ENCODE measurements around the gene KIAA1958. TPM values are rescaled to one million over a fixed set of nuclear protein-coding genes. Genes with fewer than 3 reads are reported as not detected.
"Not testable (repeated sequence)": the region's sequence is repeated elsewhere in the genome, so short reads cannot be mapped to it uniquely, and the experiment has no call there.

KIAA1958 gene
- total RNA-seq, 1 experiment from 2014 or later: 2.0 TPM

GRCh38 chr9:112508377-112508776, 21.8 kb downstream of the KIAA1958 start:
- in situ Hi-C loops (cut with HindIII; ENCODE audit: low pct_unique_long_range_greater_than_20kb, low sequenced_read_pairs): no loop called here
- no peak for DNase-seq (ENCODE audit: low read depth, low spot score)

DNA sequence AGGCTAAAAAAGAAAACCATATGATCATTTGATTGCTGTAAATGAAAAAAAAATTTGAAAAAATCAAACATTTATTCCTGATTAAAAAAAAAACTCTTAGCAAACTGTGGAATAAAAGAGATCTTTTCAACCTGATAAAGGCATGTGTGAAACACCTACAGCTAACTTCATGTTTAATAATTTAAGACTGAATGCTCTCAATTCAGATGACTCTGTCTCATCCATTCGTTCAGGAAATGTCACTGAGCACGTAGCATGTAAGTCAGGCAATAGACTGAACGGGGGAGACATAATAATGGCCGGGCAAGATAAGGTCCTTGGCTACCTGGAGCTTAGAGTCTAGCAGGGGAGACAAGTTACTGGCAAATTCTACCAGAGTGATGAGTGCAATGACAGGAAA, 25.8 kb downstream of the KIAA1958 start:
- not testable (repeated sequence) for DNase-seq (ENCODE audit: low read depth, low spot score)

DNA sequence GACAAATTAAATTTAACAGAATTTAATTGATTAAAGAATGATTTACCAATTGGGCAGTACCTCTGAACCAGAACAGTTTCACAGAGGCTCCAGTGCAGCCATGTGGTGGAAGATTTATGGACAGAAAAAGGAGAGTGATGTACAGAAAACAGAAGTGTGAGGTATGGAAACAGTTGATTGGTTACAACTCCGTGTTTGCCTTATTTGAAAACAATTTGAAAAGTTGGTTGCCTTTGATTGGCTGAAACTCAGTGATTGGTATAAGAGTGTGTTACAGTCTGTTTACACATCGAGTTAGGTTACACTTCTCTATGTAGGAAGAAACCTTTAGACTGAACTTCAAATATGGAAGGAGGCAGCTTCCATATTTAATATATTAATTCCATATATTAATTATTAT, 30.1 kb downstream of the KIAA1958 start:
- in situ Hi-C loops (cut with HindIII; ENCODE audit: low pct_unique_long_range_greater_than_20kb, low sequenced_read_pairs): no loop called here

More for the DNA sequence above, 25.8 kb downstream of the KIAA1958 start:
- in situ Hi-C loops (cut with HindIII; ENCODE audit: low pct_unique_long_range_greater_than_20kb, low sequenced_read_pairs): not testable (repeated sequence)

DNA sequence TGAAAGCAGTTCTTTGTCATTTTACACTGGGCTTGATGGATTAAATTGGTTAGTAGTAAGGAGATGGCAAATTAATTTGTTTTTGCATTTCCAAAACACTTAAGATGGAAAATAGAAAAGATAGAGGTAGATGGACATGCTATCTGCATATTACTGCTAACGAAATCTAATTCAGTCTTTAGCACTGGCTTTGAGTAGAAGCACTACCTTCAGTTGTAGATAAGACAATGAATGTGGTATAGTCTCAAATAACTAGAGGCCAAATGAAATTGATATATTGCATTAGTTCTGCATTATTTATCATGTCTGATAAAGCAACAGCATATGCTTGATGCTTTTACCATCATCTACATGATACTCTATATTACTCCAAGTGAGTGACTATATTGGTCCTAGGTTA, 33.4 kb downstream of the KIAA1958 start:
- in situ Hi-C loops (cut with HindIII; ENCODE audit: low pct_unique_long_range_greater_than_20kb, low sequenced_read_pairs): no loop called here
- DNase-seq (ENCODE audit: low read depth, low spot score): no peak

More for the DNA sequence above, 30.1 kb downstream of the KIAA1958 start:
- DNase-seq (ENCODE audit: low read depth, low spot score): no peak

GRCh38 chr9:112520656-112521055, 34.0 kb downstream of the KIAA1958 start:
- DNase-seq (ENCODE audit: low read depth, low spot score): no peak
- in situ Hi-C loops (cut with HindIII; ENCODE audit: low pct_unique_long_range_greater_than_20kb, low sequenced_read_pairs): no loop called here

DNA sequence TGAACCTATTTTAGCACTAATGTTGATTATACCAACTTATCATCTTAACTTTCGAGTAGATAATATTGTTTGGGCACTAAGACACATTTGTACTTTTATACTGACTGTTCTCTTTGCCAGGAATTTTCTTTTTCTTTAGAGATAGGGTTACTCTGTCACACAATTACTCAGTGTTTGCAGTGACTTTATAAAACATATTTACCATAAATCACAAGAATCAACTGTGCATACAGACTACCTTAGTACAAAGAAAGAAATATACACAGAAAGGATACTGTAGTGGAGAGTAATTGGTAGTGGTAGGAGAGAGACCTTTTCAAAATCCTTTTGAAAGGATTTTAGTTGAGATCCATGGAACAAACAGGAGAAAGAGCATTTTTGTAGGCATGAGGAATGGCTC, 40.3 kb downstream of the KIAA1958 start:
- DNase-seq (ENCODE audit: low read depth, low spot score): no peak
- in situ Hi-C loops (cut with HindIII; ENCODE audit: low pct_unique_long_range_greater_than_20kb, low sequenced_read_pairs): no loop called here

GRCh38 chr9:112527959-112528358, 41.3 kb downstream of the KIAA1958 start:
- in situ Hi-C loops (cut with HindIII; ENCODE audit: low pct_unique_long_range_greater_than_20kb, low sequenced_read_pairs): no loop called here

GRCh38 chr9:112529316-112529715, 42.7 kb downstream of the KIAA1958 start:
- in situ Hi-C loops (cut with HindIII; ENCODE audit: low pct_unique_long_range_greater_than_20kb, low sequenced_read_pairs): no loop called here
- no peak for DNase-seq (ENCODE audit: low read depth, low spot score)

More at GRCh38 chr9:112527959-112528358, 41.3 kb downstream of the KIAA1958 start:
- no peak for DNase-seq (ENCODE audit: low read depth, low spot score)

GRCh38 chr9:112530751-112531205, 44.2 kb downstream of the KIAA1958 start:
- DNase-seq (ENCODE audit: low read depth, low spot score): no peak
- in situ Hi-C loops (cut with HindIII; ENCODE audit: low pct_unique_long_range_greater_than_20kb, low sequenced_read_pairs): no loop called here

- no peak for DNase-seq (ENCODE audit: low read depth, low spot score)
- in situ Hi-C loops (cut with HindIII; ENCODE audit: low pct_unique_long_range_greater_than_20kb, low sequenced_read_pairs): no loop called here
Observed at GRCh38 chr9:112531666-112532282, 45.1 kb downstream of the KIAA1958 start.

GRCh38 chr9:112532427-112532826, 45.8 kb downstream of the KIAA1958 start:
- in situ Hi-C loops (cut with HindIII; ENCODE audit: low pct_unique_long_range_greater_than_20kb, low sequenced_read_pairs): no loop called here
- no peak for DNase-seq (ENCODE audit: low read depth, low spot score)

- DNase-seq (ENCODE audit: low read depth, low spot score): no peak
- in situ Hi-C loops (cut with HindIII; ENCODE audit: low pct_unique_long_range_greater_than_20kb, low sequenced_read_pairs): no loop called here
Observed at GRCh38 chr9:112533660-112534059, 47.0 kb downstream of the KIAA1958 start.

DNA sequence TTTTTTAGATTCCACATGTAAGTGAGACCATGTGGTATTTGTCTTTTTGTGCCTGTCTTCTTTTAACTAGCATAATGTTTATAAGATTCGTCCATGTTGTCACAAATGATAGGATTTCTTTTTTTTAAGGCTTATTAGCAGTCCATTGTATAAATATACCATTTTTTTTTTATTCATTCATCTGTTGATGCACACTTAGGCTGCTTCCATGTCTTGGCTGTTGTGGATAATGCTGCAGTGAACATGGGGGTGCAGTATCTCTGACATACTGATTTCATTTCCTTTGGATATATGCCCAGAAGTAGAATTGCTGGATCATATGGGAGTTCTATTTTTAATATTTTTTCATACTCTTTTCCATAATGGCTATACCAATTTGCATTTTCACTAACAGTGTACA, 48.7 kb downstream of the KIAA1958 start:
- in situ Hi-C loops (cut with HindIII; ENCODE audit: low pct_unique_long_range_greater_than_20kb, low sequenced_read_pairs): no loop called here
- no peak for DNase-seq (ENCODE audit: low read depth, low spot score)

DNA sequence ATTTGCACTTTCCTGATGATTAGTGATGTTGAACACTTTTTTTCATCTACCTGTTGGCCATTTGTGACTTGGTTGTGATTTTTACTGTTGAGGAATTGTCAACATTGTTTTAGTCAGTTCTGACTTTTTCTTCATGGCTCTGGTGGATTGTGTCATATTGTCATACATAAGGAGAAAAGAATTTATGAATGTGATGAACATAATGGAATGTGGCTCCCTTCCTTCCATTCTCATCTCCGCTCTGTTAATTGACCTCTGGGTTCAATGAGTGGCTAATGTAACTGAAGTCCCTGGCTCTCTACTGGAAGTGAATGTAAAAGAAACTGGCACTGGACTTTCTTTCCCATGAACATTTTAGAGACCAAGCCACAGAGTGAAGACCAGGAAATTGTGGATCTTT, 49.2 kb downstream of the KIAA1958 start:
- no peak for DNase-seq (ENCODE audit: low read depth, low spot score)
- in situ Hi-C loops (cut with HindIII; ENCODE audit: low pct_unique_long_range_greater_than_20kb, low sequenced_read_pairs): no loop called here

DNA sequence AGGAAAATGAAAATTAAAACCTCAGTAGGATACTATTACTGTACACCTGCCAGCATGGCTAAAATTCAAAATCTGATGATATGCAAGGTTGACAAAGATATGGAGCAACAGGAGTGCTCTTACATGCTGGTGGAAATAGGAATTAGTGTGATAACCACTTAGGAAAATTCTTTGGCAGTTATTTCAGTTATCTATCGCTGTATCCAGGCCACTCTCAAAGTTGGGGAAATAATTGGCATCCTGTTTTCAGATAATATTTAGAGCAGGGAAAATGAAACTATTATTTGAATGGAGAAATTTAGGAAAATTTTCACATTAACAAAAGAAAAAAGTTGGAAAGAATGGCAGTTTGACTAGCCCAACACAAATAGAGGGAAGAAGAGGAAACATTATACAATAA, 50.9 kb downstream of the KIAA1958 start:
- in situ Hi-C loops (cut with HindIII; ENCODE audit: low pct_unique_long_range_greater_than_20kb, low sequenced_read_pairs): no loop called here
- DNase-seq (ENCODE audit: low read depth, low spot score): no peak

GRCh38 chr9:112540800-112541199, 54.2 kb downstream of the KIAA1958 start:
- no peak for DNase-seq (ENCODE audit: low read depth, low spot score)
- in situ Hi-C loops (cut with HindIII; ENCODE audit: low pct_unique_long_range_greater_than_20kb, low sequenced_read_pairs): no loop called here

- in situ Hi-C loops (cut with HindIII; ENCODE audit: low pct_unique_long_range_greater_than_20kb, low sequenced_read_pairs): no loop called here
- DNase-seq (ENCODE audit: low read depth, low spot score): no peak
Observed at GRCh38 chr9:112541685-112542084, 55.1 kb downstream of the KIAA1958 start.

DNA sequence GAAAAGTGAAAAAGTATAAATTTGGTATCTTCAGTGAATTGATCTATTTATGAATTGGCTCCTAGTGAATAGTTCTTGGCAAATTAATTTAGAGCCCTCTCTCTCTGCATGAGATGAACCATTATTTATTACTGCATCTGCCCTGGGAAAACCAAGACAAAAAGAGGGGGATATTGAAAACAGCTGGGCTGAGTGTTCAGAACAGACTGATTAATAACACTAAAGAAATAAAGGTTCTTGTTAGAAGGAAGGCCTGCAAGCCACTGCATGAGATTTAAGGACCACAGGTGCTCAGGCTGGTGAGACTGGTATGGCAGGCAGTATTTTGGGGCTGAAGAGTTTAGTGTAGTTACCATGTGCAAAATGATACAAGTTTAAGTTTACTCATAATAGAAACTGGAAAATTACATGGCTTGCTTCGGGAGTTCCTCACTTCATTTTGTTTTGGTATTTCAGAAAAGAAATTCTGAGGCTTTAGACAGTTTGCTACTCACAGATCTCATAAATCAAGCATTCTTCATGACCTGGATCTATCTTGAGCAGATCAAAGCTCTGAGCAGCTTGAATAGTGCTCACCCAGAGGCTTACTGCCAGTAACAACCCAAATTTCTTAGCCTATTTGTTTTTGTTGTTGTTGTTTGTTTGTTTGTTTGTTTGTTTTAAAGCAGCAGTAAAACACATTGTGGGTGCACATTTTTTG, 56.1 kb downstream of the KIAA1958 start:
- in situ Hi-C loops (cut with HindIII; ENCODE audit: low pct_unique_long_range_greater_than_20kb, low sequenced_read_pairs): no loop called here
- DNase-seq (ENCODE audit: low read depth, low spot score): no peak

DNA sequence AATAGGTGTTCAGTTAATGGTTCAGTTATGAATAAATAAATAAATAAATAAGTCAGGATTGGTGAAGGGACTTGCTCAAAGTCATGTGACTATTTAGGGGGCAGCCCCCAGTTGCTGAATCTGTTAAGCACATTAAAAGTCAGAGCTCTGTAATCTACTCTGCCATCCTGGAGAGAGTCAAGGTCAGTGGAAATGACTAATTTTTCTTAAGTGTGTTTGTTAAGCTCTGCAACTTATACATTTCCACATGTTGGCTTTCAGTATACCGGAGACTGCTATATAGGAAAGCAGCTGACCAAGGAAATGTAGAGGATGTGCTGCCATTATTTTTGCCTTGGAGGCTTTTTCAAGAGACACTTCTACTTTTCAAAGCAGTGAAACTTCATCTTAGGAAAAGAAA, 57.9 kb downstream of the KIAA1958 start:
- in situ Hi-C loops (cut with HindIII; ENCODE audit: low pct_unique_long_range_greater_than_20kb, low sequenced_read_pairs): no loop called here
- no peak for DNase-seq (ENCODE audit: low read depth, low spot score)
